Measurements from ENCODE around the gene EPHA1. TPM values are rescaled to one million over a fixed set of nuclear protein-coding genes. Genes with fewer than 3 reads are reported as not detected.

Gene EPHA1
- total RNA-seq, 3 donors from 2014 or later (not counting 1 experiment from before 2014, with no cell fraction given): 1.0 to 1.2 TPM; not detected in 1

- H3K27ac ChIP-seq (ENCODE audit: low read length): no peak overlapping the region
- H3K9me3 ChIP-seq (ENCODE audit: control insufficient read depth, insufficient read depth, low read length): no peaks in the 10 kb centered on the region
- H3K27ac Mint-ChIP-seq: no peak overlapping the region
- DNase-seq: no peak
- H3K4me3 ChIP-seq (ENCODE audit: low read length): no peak overlapping the region
- no peaks in the 10 kb centered on the region for H3K27me3 Mint-ChIP-seq (ENCODE audit: low read depth in 2 of 2)
- H3K36me3 ChIP-seq (ENCODE audit: control insufficient read depth, insufficient read depth, low read length): no peaks in the 10 kb centered on the region
- intact Hi-C loops (cut with micrococcal nuclease): no loop called here
- no peak overlapping the region for H3K4me3 Mint-ChIP-seq
- H3K27me3 ChIP-seq (ENCODE audit: control insufficient read depth, insufficient read depth, low read length): no peaks in the 10 kb centered on the region
- no peak for TF ChIP-seq CTCF (IDR thresholded peaks at IDR 0.05)
- H3K9me3 Mint-ChIP-seq: no peaks in the 10 kb centered on the region
- no peaks in the 10 kb centered on the region for H3K4me1 Mint-ChIP-seq
- WGBS (ENCODE audit: insufficient coverage): 94% methylated on average over 3 of the region's 3 CpGs
- no peak for ATAC-seq
- no peaks in the 10 kb centered on the region for H3K4me1 ChIP-seq (ENCODE audit: control insufficient read depth, insufficient read depth, low read length)
- H3K36me3 Mint-ChIP-seq: no peaks in the 10 kb centered on the region
Measured at GRCh38 chr7:143447466-143447865, 38.8 kb upstream of the EPHA1 start.

- DNase-seq (no peak), ATAC-seq (no peak)
- Mint-ChIP-seq H3K27me3 (ENCODE audit: low read depth in 2 of 2) (peaks cover 0 to 4% of the 10 kb centered on the region in 2 donors), H3K36me3 (no peaks in the 10 kb centered on the region), H3K4me1 (no peaks in the 10 kb centered on the region), H3K27ac (no peak overlapping the region), H3K9me3 (no peaks in the 10 kb centered on the region), H3K4me3 (no peak overlapping the region)
- no peaks in the 10 kb centered on the region for H3K4me1 ChIP-seq (ENCODE audit: control insufficient read depth, insufficient read depth, low read length)
- H3K9me3 ChIP-seq (ENCODE audit: control insufficient read depth, insufficient read depth, low read length): no peaks in the 10 kb centered on the region
- intact Hi-C loops (cut with micrococcal nuclease): no loop called here
- H3K4me3 ChIP-seq (ENCODE audit: low read length): no peak overlapping the region
- WGBS (ENCODE audit: insufficient coverage): 94% methylated on average over 1 of the region's 1 CpG
- no peaks in the 10 kb centered on the region for H3K27me3 ChIP-seq (ENCODE audit: control insufficient read depth, insufficient read depth, low read length)
- no peak overlapping the region for H3K27ac ChIP-seq (ENCODE audit: low read length)
- H3K36me3 ChIP-seq (ENCODE audit: control insufficient read depth, insufficient read depth, low read length): no peaks in the 10 kb centered on the region
- TF ChIP-seq CTCF (IDR thresholded peaks at IDR 0.05): no peak
Measured at GRCh38 chr7:143444785-143445184, 36.1 kb upstream of the EPHA1 start.

- H3K27me3 ChIP-seq (ENCODE audit: control insufficient read depth, insufficient read depth, low read length): no peaks in the 10 kb centered on the region
- H3K9me3 ChIP-seq (ENCODE audit: control insufficient read depth, insufficient read depth, low read length): no peaks in the 10 kb centered on the region
- no peak for TF ChIP-seq CTCF (IDR thresholded peaks at IDR 0.05)
- H3K4me3 ChIP-seq (ENCODE audit: low read length): no peak overlapping the region
- WGBS (ENCODE audit: insufficient coverage): 87% methylated on average over 6 of the region's 6 CpGs
- Mint-ChIP-seq H3K36me3 (no peaks in the 10 kb centered on the region), H3K27me3 (ENCODE audit: low read depth in 2 of 2) (peaks cover 0 to 4% of the 10 kb centered on the region in 2 donors), H3K27ac (no peak overlapping the region), H3K9me3 (no peaks in the 10 kb centered on the region), H3K4me1 (no peaks in the 10 kb centered on the region), H3K4me3 (no peak overlapping the region)
- intact Hi-C loops (cut with micrococcal nuclease): no loop called here
- no peaks in the 10 kb centered on the region for H3K4me1 ChIP-seq (ENCODE audit: control insufficient read depth, insufficient read depth, low read length)
- DNase-seq (no peak), ATAC-seq (no peak)
- no peak overlapping the region for H3K27ac ChIP-seq (ENCODE audit: low read length)
- no peaks in the 10 kb centered on the region for H3K36me3 ChIP-seq (ENCODE audit: control insufficient read depth, insufficient read depth, low read length)
Measured at GRCh38 chr7:143444063-143444782, 35.6 kb upstream of the EPHA1 start.

GRCh38 chr7:143443153-143443552 is 34.5 kb upstream of the EPHA1 start, which contains the start of gene TAS2R60:
Gene TAS2R60, plus strand, starts transcription at chr7:143443453. Its CDS starts 0 bp downstream, at chr7:143443453.
- Mint-ChIP-seq H3K27me3 (ENCODE audit: low read depth in 2 of 2) (peaks cover 0 to 6% of the 10 kb centered on the region in 2 donors), H3K4me1 (no peaks in the 10 kb centered on the region), H3K4me3 (no peak within 1 kb of the TSS), H3K36me3 (no peaks in the 10 kb centered on the region), H3K9me3 (no peaks in the 10 kb centered on the region), H3K27ac (no peak within 1 kb of the TSS)
- Histone ChIP-seq H3K27ac (ENCODE audit: low read length) (no peak within 1 kb of the TSS), H3K27me3 (ENCODE audit: control insufficient read depth, insufficient read depth, low read length) (no peaks in the 10 kb centered on the region), H3K4me1 (ENCODE audit: control insufficient read depth, insufficient read depth, low read length) (no peaks in the 10 kb centered on the region), H3K9me3 (ENCODE audit: control insufficient read depth, insufficient read depth, low read length) (no peaks in the 10 kb centered on the region), H3K36me3 (ENCODE audit: control insufficient read depth, insufficient read depth, low read length) (no peaks in the 10 kb centered on the region), H3K4me3 (ENCODE audit: low read length) (no peak within 1 kb of the TSS)
- intact Hi-C loops (cut with micrococcal nuclease): no loop called here
- TF ChIP-seq CTCF (IDR thresholded peaks at IDR 0.05): no peak
- DNase-seq: no peak
- WGBS (ENCODE audit: insufficient coverage): 89% methylated on average over 4 of the region's 4 CpGs
- ATAC-seq: no peak
